Iris pigment epithelial cell (primary cell): ENCODE data around the gene KCNG2.
A peak's percentile ranks its signal among the peaks of the same experiment; 100 is the strongest.

Experiments
- DNase-seq: peaks from one replicate; pipeline ENCODE4 v3.0.0-alpha.2; 2011; ENCODE audit warnings: low read depth

KCNG2 gene

DNA sequence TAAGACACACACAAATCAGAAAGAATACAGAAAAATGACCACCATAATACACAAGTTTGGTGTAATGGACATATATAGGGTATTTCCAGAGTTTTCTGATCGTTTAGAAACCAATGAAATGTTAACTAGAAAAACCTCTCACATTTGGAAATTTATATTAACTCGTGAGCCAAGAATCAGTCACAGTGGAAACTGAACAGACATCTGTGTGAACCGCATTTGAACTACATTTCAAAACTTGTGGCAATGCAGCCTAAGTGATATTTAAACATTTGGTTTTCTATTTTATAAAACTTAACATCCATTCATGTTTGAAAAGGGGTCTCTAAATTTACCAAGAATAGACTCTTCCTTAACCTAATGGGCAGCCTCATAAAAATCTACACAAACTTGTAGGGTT, 29.0 kb upstream of the KCNG2 start:
- DNase-seq = no peak

GRCh38 chr18:79769698-79770500, 27.8 kb upstream of the KCNG2 start:
- DNase-seq = no peak

GRCh38 chr18:79770501-79770815, 27.3 kb upstream of the KCNG2 start:
- DNase-seq = no peak

GRCh38 chr18:79770826-79771225, 26.9 kb upstream of the KCNG2 start:
- no peak for DNase-seq

- DNase-seq = no peak
These were observed 26.2 kb upstream of the KCNG2 start for GRCh38 chr18:79771446-79772107.

GRCh38 chr18:79772108-79772864, 25.5 kb upstream of the KCNG2 start:
- DNase-seq = no peak

GRCh38 chr18:79772865-79773696, 24.7 kb upstream of the KCNG2 start:
- DNase-seq = no peak

DNA sequence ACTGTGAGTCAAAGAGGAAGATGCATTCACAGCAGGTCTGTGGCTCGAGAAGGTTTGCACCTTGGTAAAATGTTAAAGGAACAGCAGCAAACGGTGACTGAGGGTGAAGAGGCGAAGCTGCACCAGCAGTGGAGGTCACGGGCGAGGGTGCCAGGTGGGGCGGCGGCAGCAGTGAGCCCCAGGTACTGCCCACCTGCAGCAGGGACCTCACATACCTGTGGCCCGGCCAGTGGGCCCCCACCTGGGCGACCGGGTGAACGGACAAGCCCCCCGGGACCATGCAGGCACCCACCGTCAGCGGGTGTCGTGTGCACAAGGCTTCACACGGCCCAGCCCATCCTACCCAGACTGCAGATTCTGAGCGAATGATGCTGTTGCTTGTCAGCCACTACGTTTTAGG, 23.6 kb upstream of the KCNG2 start:
- no peak for DNase-seq

GRCh38 chr18:79775441-79776221, 22.1 kb upstream of the KCNG2 start:
- DNase-seq = no peak

GRCh38 chr18:79776674-79777073, 21.1 kb upstream of the KCNG2 start:
- DNase-seq = no peak

- no peak for DNase-seq
These were observed 19.4 kb upstream of the KCNG2 start for GRCh38 chr18:79778291-79778791.

DNA sequence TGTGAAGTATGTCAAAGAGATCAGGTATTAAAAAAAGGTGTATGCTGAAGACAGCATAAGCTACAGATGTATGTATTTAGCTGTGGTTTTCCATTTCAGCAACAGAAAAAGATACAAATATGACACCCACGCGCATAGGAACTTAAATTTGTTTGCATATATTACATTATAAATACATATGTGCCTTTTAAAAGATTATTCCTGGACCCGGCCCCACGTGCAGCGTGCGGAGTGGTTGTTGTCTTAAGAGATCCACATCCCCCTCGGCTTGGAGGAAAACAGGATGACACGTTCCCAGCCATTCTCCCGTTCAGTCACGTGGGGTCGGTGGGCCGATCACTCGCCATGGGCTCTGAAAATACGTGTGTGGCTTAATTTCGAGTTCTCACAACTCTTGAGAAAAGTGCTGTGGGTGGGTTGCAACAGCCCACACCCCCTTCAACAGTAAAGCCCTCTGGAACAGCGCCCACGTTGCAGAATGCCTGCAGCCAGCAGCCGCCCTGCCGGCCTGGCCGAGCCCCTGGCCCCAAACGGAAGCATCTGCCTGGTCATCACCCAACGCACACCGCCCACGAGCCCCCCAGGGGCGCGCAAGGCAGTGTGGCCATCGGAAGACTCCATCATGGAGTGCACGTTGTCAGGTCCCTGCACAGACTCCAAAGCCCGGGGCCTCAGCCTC, 18.6 kb upstream of the KCNG2 start:
- no peak for DNase-seq

DNA sequence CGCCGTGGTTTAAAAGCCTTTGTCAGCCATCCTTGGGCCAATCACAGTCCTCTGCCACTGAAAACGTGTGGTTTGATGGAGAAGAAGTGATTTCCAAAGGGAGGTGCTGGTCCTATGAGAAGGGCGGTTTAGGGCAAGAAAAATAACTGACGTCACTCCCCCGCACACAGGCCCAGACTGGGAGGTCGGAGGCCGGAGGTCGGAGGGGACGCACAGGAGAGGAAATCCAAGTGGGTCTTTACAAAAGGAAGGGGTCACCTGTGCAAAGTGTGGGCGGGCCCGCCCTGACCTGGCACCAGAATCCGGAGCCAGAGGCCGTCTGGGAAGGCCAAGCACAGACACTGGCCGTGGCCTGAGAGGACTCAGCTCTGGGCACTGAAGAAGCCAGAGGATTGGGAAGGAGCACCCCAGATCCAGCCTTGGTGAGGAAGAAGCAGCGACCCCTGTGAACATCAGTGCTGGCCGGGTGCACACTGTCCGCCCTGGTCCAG, 18.0 kb upstream of the KCNG2 start:
- DNase-seq = no peak

GRCh38 chr18:79780547-79780946, 17.2 kb upstream of the KCNG2 start:
- DNase-seq = no peak

DNA sequence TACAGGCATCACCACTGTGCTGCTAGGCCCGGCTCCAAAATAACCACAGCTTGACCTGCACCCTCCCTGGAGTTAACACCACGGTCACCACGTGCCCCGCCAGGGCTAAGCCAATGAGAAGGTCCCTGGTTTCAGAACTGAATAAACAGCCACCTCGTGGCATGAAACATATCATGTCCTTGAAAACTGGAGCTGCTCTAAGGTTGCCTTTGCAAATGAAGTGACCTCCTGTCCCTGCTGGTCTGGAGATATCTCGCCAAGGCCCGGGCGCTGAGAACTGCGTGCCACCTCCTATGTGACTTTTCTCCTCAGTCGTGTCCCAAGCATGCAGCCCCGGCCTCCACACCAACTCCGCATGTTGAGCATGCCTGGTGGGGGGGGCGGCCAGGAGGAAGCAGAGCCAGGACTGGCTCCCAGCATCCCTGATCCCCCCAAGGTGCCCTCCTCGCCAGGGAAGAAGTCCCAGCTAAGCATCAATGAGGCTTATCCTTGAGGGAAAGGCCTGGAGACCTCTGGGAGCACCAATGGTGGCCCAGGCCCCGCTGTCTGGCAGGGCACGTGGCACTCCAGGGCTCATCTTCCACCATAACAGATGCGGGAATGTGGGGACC, 16.3 kb upstream of the KCNG2 start:
- DNase-seq = peak; percentile 37

- no peak for DNase-seq
These were observed 15.0 kb upstream of the KCNG2 start for GRCh38 chr18:79782566-79783308.

DNA sequence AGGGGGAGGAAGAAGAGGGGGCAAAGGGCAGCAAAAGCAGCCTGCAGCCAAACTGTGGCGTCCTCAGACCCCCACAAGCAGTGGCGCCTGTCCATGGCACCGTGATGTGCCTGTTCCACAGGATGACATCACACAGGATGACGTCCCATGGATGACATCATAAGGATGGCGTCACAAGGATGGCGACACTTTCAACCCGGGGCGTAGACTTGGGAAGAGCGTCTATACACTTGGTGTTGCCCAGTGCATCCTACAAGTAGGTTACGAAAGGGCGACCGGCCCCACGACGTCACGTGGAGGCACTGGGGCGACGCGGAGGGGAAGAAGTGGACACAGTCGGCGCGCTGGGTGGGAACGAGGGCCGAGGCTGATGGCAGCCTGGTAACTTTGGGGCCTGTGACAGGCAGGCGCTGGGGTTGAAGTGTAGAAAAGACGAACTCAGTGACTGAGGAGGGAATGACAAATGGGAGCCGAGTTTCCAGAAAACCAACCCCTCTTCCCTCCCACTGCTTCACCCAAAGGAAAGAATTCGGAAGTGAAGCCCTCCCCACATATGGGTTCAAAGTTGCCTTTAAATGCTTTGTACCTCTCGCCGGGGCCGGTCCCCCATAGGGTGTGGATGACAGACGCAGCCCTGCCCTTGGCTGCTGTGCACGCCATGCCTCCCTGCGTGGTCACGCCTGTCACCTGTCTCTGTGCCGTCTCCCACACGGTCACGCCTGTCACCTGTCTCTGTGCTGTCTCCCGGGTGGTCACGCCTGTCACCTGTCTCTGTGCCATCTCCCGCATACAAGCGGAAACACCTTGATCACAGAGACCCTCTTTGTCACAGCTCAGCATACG, 13.4 kb upstream of the KCNG2 start:
- no peak for DNase-seq
